Measurements from ENCODE around the gene PCDHA7. TPM values are rescaled to one million over a fixed set of nuclear protein-coding genes. Genes with fewer than 3 reads are reported as not detected.
"Not testable (repeated sequence)": the region's sequence is repeated elsewhere in the genome, so short reads cannot be mapped to it uniquely, and the experiment has no call there.

PCDHA7 gene, protein sequence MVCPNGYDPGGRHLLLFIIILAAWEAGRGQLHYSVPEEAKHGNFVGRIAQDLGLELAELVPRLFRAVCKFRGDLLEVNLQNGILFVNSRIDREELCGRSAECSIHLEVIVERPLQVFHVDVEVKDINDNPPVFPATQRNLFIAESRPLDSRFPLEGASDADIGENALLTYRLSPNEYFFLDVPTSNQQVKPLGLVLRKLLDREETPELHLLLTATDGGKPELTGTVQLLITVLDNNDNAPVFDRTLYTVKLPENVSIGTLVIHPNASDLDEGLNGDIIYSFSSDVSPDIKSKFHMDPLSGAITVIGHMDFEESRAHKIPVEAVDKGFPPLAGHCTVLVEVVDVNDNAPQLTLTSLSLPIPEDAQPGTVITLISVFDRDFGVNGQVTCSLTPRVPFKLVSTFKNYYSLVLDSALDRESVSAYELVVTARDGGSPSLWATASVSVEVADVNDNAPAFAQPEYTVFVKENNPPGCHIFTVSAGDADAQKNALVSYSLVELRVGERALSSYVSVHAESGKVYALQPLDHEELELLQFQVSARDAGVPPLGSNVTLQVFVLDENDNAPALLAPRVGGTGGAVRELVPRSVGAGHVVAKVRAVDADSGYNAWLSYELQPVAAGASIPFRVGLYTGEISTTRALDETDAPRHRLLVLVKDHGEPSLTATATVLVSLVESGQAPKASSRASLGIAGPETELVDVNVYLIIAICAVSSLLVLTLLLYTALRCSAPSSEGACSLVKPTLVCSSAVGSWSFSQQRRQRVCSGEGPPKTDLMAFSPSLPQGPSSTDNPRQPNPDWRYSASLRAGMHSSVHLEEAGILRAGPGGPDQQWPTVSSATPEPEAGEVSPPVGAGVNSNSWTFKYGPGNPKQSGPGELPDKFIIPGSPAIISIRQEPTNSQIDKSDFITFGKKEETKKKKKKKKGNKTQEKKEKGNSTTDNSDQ
- polyA plus RNA-seq (2011; rRNA removed) (0.09 and 0.14 TPM in 2 replicates), polyA minus RNA-seq (2011; rRNA and poly(A)+ RNA removed) (0.18 and 0.35 TPM in 2 replicates)

- CTCF ChIA-PET = no interaction called here
Measured at GRCh38 chr5:140833993-140834392, at the start of gene PCDHA7. PCDHA7 (plus strand) TSS chr5:140834269; CDS start chr5:140834384, 115 bp downstream.

GRCh38 chr5:140785905-140786686 lies 48.0 kb upstream of the PCDHA7 start, which contains the start of gene PCDHA1:
PCDHA1 (plus strand) TSS chr5:140786140.
- no peak for TF ChIP-seq CTCF (IDR thresholded peaks at IDR 0.05; ENCODE audit: low read depth, low read length)
- Histone ChIP-seq H3K27ac (ENCODE audit: low read depth, low read length) (no peak within 1 kb of the TSS), H3K27me3 (ENCODE audit: control insufficient read depth, insufficient read depth, low read length) (no peaks in the 10 kb centered on the region), H3K9me3 (ENCODE audit: control insufficient read depth, insufficient read depth, low read length) (peaks cover 38% of the 10 kb centered on the region), H3K4me3 (ENCODE audit: low read depth, low read length) (no peak within 1 kb of the TSS)
- POLR2A ChIA-PET = no interaction called here
- DNase-seq (ENCODE audit: low read depth, low spot score) = no peak
- CTCF ChIA-PET = no interaction called here

More at GRCh38 chr5:140833993-140834392, at the start of gene PCDHA7:
- TF ChIP-seq CTCF (IDR thresholded peaks at IDR 0.05; ENCODE audit: low read depth, low read length) = no peak
- peaks cover 42% of the 10 kb centered on the region for H3K9me3 ChIP-seq (ENCODE audit: control insufficient read depth, insufficient read depth, low read length)
- no peak within 1 kb of the TSS for H3K27ac ChIP-seq (ENCODE audit: low read depth, low read length)
- no peaks in the 10 kb centered on the region for H3K27me3 ChIP-seq (ENCODE audit: control insufficient read depth, insufficient read depth, low read length)
- H3K4me3 ChIP-seq (ENCODE audit: low read depth, low read length) = no peak within 1 kb of the TSS
- no peak for DNase-seq (ENCODE audit: low read depth, low spot score)
- POLR2A ChIA-PET = no interaction called here

DNA sequence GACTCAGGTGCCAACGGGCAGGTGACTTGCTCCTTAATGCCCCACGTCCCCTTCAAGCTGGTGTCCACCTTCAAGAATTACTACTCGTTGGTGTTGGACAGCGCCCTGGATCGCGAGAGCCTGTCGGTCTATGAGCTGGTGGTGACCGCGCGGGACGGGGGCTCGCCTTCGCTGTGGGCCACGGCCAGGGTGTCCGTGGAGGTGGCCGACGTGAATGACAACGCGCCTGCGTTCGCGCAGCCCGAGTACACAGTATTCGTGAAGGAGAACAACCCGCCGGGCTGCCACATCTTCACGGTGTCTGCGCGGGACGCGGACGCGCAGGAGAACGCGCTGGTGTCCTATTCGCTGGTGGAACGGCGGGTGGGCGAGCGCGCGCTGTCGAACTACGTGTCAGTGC lies 46.6 kb upstream of the PCDHA7 start:
- CTCF ChIA-PET, POLR2A ChIA-PET: not testable (repeated sequence)

GRCh38 chr5:140787849-140788504 lies 46.1 kb upstream of the PCDHA7 start:
- H3K4me3 ChIP-seq (ENCODE audit: low read depth, low read length); POLR2A ChIA-PET; H3K27me3 ChIP-seq (ENCODE audit: control insufficient read depth, insufficient read depth, low read length); DNase-seq (ENCODE audit: low read depth, low spot score); H3K27ac ChIP-seq (ENCODE audit: low read depth, low read length); CTCF ChIA-PET: not testable (repeated sequence)
- H3K9me3 ChIP-seq (ENCODE audit: control insufficient read depth, insufficient read depth, low read length) = peaks cover 35% of the 10 kb centered on the region

More for the DNA sequence above, 46.6 kb upstream of the PCDHA7 start:
- peaks cover 38% of the 10 kb centered on the region for H3K9me3 ChIP-seq (ENCODE audit: control insufficient read depth, insufficient read depth, low read length)
- not testable (repeated sequence) for H3K4me3 ChIP-seq (ENCODE audit: low read depth, low read length); H3K27ac ChIP-seq (ENCODE audit: low read depth, low read length); H3K27me3 ChIP-seq (ENCODE audit: control insufficient read depth, insufficient read depth, low read length); DNase-seq (ENCODE audit: low read depth, low spot score)

- CTCF ChIA-PET = no interaction called here
- no peak for TF ChIP-seq CTCF (IDR thresholded peaks at IDR 0.05; ENCODE audit: low read depth, low read length)
- peaks cover 33% of the 10 kb centered on the region for H3K9me3 ChIP-seq (ENCODE audit: control insufficient read depth, insufficient read depth, low read length)
- H3K27me3 ChIP-seq (ENCODE audit: control insufficient read depth, insufficient read depth, low read length) = no peaks in the 10 kb centered on the region
- POLR2A ChIA-PET = no interaction called here
- H3K27ac ChIP-seq (ENCODE audit: low read depth, low read length) = no peak overlapping the region
- H3K4me3 ChIP-seq (ENCODE audit: low read depth, low read length) = no peak overlapping the region
- no peak for DNase-seq (ENCODE audit: low read depth, low spot score)
Measured at GRCh38 chr5:140791089-140791488, 43.0 kb upstream of the PCDHA7 start.
